SK-N-SH (cell line): ENCODE measurements around the gene EFCAB11.

Experiments
- CHD2 ChIP-seq: fragments of 150-350 bp; IDR thresholded peaks from 2 replicates; pipeline ENCODE4 v1.6.1; 2018; ENCODE audit warnings: low read length; ENCODE audit not compliant: partially characterized antibody
- CTCF ChIP-seq: fragments of 200-600 bp; sonication (generic); IDR thresholded peaks from 2 replicates; pipeline ENCODE4 v1.6.1; 2017; ENCODE audit warnings: antibody characterized with exemption, mild to moderate bottlenecking, moderate library complexity
- ELF1 ChIP-seq: IDR thresholded peaks from 2 replicates; pipeline ENCODE4 v1.4.0; 2012
- EP300 ChIP-seq, 2 experiments: IDR thresholded peaks; 2 replicates each; pipeline versions ENCODE4 v1.4.0 to v1.6.1; 2012; ENCODE audit warnings: borderline replicate concordance in 1 of 2, low read depth in 1 of 2, low read length in 1 of 2
- GABPA ChIP-seq: IDR thresholded peaks from 2 replicates; pipeline ENCODE4 v1.4.0; 2012; ENCODE audit warnings: low read depth, mild to moderate bottlenecking
- POLR2AphosphoS5 ChIP-seq: IDR thresholded peaks from 2 replicates; pipeline ENCODE4 v1.6.1; 2012; ENCODE audit warnings: low read depth, low read length
- SIN3A ChIP-seq: IDR thresholded peaks from 2 replicates; pipeline ENCODE4 v1.6.1; 2012; ENCODE audit warnings: low read depth, mild to moderate bottlenecking, low read length, moderate library complexity, borderline replicate concordance
- YY1 ChIP-seq: IDR thresholded peaks from 2 replicates; pipeline ENCODE4 v1.4.0; 2012; ENCODE audit warnings: low read depth, mild to moderate bottlenecking

- TF ChIP-seq CTCF (no peak), CHD2 (no peak), GABPA (no peak), YY1 (no peak), EP300 (IDR thresholded peaks at IDR 0.05; ENCODE audit: borderline replicate concordance in 1 of 2, low read depth in 1 of 2, low read length in 1 of 2) (no peak), ELF1 (no peak), POLR2AphosphoS5 (no peak), SIN3A (no peak)
These were observed 157.4 kb downstream of the EFCAB11 start for GRCh38 chr14:89797148-89797547.
